Measurements from ENCODE around the gene OR52N1.

- no peak for TF ChIP-seq JUNB (IDR thresholded peaks at IDR 0.05; ENCODE audit: unreplicated experiment)
- TF ChIP-seq CTCF (conservative IDR thresholded peaks at IDR 0.05; ENCODE audit: low read depth in 2 of 2) = no peak
- TF ChIP-seq EZH2 (IDR thresholded peaks at IDR 0.05; ENCODE audit: low read depth, unreplicated experiment) = no peak
- no peak for TF ChIP-seq REST (IDR thresholded peaks at IDR 0.05; ENCODE audit: unreplicated experiment)
- TF ChIP-seq POLR2AphosphoS5 (IDR thresholded peaks at IDR 0.05; ENCODE audit: low read depth) = no peak
- no peak for TF ChIP-seq CREB1 (CRISPR knock-in tag; IDR thresholded peaks at IDR 0.05; ENCODE audit: low read depth)
- TF ChIP-seq EZH2phosphoT487 (IDR thresholded peaks at IDR 0.05; ENCODE audit: unreplicated experiment) = no peak
- TF ChIP-seq ZNF114 (CRISPR knock-in tag; IDR thresholded peaks at IDR 0.05) = no peak
- no peak for TF ChIP-seq ETS1 (IDR thresholded peaks at IDR 0.05)
- TF ChIP-seq ZNF331 (CRISPR knock-in tag; IDR thresholded peaks at IDR 0.05; ENCODE audit: low read depth) = no peak
Observed at GRCh38 chr11:5833446-5833845, 42.4 kb upstream of the OR52N1 start.

Measured in GM23338 (cell line).